ENCODE results near the gene GNG8. TPM values are rescaled to one million over a fixed set of nuclear protein-coding genes. Genes with fewer than 3 reads are reported as not detected.

The GNG8 gene
- total RNA-seq, 4 donors from 2014 or later = not detected

GRCh38 chr19:46650445-46650844, 14.4 kb upstream of the GNG8 start:
- Histone ChIP-seq H3K4me3 (no peak overlapping the region), H3K4me1 (no peaks in the 10 kb centered on the region), H3K27ac (no peak overlapping the region), H3K27me3 (peaks cover 43% of the 10 kb centered on the region), H3K36me3 (no peaks in the 10 kb centered on the region), H3K9me3 (no peaks in the 10 kb centered on the region)
- no peak for DNase-seq (ENCODE audit: low spot score in 2 of 2)
- TF ChIP-seq POLR2A (IDR thresholded peaks at IDR 0.05) (no peak), EP300 (IDR thresholded peaks at IDR 0.05) (no peak), CTCF (IDR thresholded peaks at IDR 0.05) (no peak), POLR2AphosphoS5 (IDR thresholded peaks at IDR 0.05) (no peak)
- 89% methylated on average over 7 of the region's 7 CpGs for WGBS

- Histone ChIP-seq H3K9me3 (no peaks in the 10 kb centered on the region), H3K27ac (no peak overlapping the region), H3K4me1 (no peaks in the 10 kb centered on the region), H3K27me3 (peaks cover 43% of the 10 kb centered on the region), H3K36me3 (no peaks in the 10 kb centered on the region), H3K4me3 (no peak overlapping the region)
- WGBS = 41% methylated on average over 28 of the region's 144 CpGs
- TF ChIP-seq CTCF (IDR thresholded peaks at IDR 0.05) (no peak), EP300 (IDR thresholded peaks at IDR 0.05) (no peak), POLR2AphosphoS5 (IDR thresholded peaks at IDR 0.05) (no peak), POLR2A (IDR thresholded peaks at IDR 0.05) (no peak)
- DNase-seq (ENCODE audit: low spot score in 2 of 2) = no peak
These were observed 13.3 kb upstream of the GNG8 start for GRCh38 chr19:46648961-46649960.

GRCh38 chr19:46648060-46648960, 12.3 kb upstream of the GNG8 start:
- no peak overlapping the region for H3K27ac ChIP-seq
- H3K9me3 ChIP-seq = no peaks in the 10 kb centered on the region
- H3K4me1 ChIP-seq = no peaks in the 10 kb centered on the region
- H3K36me3 ChIP-seq = no peaks in the 10 kb centered on the region
- H3K27me3 ChIP-seq = peaks cover 43% of the 10 kb centered on the region
- DNase-seq (ENCODE audit: low spot score in 2 of 2) = no peak
- WGBS = 42% methylated on average over 23 of the region's 63 CpGs
- H3K4me3 ChIP-seq = no peak overlapping the region
- TF ChIP-seq POLR2AphosphoS5 (IDR thresholded peaks at IDR 0.05) (no peak), EP300 (IDR thresholded peaks at IDR 0.05) (no peak), POLR2A (IDR thresholded peaks at IDR 0.05) (no peak), CTCF (IDR thresholded peaks at IDR 0.05) (no peak)

GRCh38 chr19:46646402-46646801, 10.4 kb upstream of the GNG8 start:
- TF ChIP-seq POLR2AphosphoS5 (IDR thresholded peaks at IDR 0.05) = no peak
- no peak for TF ChIP-seq POLR2A (IDR thresholded peaks at IDR 0.05)
- TF ChIP-seq CTCF (IDR thresholded peaks at IDR 0.05) = no peak
- TF ChIP-seq EP300 (IDR thresholded peaks at IDR 0.05) = no peak
- H3K36me3 ChIP-seq = no peaks in the 10 kb centered on the region
- H3K4me3 ChIP-seq = no peak overlapping the region
- H3K27ac ChIP-seq = no peak overlapping the region
- no peaks in the 10 kb centered on the region for H3K4me1 ChIP-seq
- H3K27me3 ChIP-seq = peaks cover 43% of the 10 kb centered on the region
- H3K9me3 ChIP-seq = no peaks in the 10 kb centered on the region
- DNase-seq (ENCODE audit: low spot score in 2 of 2) = no peak
- WGBS = 92% methylated on average over 3 of the region's 3 CpGs
